NOMO-1 (cell line): ENCODE measurements around the gene SNRPD2.
A peak's percentile ranks its signal among the peaks of the same experiment; 100 is the strongest.

Source experiments
- DNase-seq, 2 experiments: peaks; one replicate each; lab custom pipeline; 2025; ENCODE audit not compliant: unreplicated experiment in 2 of 2; lab: John Stamatoyannopoulos, UW

Gene SNRPD2

GRCh38 chr19:45660636-45661035 is 31.1 kb downstream of the SNRPD2 start:
- no peak for DNase-seq

- DNase-seq, result no peak
These were observed 32.5 kb downstream of the SNRPD2 start for GRCh38 chr19:45659096-45659729.

- DNase-seq, result no peak
These were observed 34.1 kb downstream of the SNRPD2 start for GRCh38 chr19:45657520-45658167.

- no peak for DNase-seq
These were observed 36.7 kb downstream of the SNRPD2 start for GRCh38 chr19:45655073-45655472.

GRCh38 chr19:45653634-45654033 is 38.1 kb downstream of the SNRPD2 start:
- no peak for DNase-seq

- no peak for DNase-seq
These were observed 41.0 kb downstream of the SNRPD2 start for GRCh38 chr19:45650722-45651121.

- DNase-seq, result no peak
These were observed 45.4 kb downstream of the SNRPD2 start for GRCh38 chr19:45646345-45646698.

- peak in 1 of 2 experiments; percentile 43 for DNase-seq
These were observed 46.0 kb downstream of the SNRPD2 start for GRCh38 chr19:45645631-45646344.

- DNase-seq, result no peak
These were observed 46.6 kb downstream of the SNRPD2 start for GRCh38 chr19:45645068-45645630.

GRCh38 chr19:45643927-45644771 is 47.6 kb downstream of the SNRPD2 start:
- DNase-seq, result no peak

GRCh38 chr19:45643024-45643926 is 48.5 kb downstream of the SNRPD2 start:
- peak; percentile 72 to 82 for DNase-seq

GRCh38 chr19:45641274-45642105 is 50.3 kb downstream of the SNRPD2 start:
- DNase-seq, result peak; percentile 84 to 87

- DNase-seq, result no peak
These were observed 50.9 kb downstream of the SNRPD2 start for GRCh38 chr19:45640849-45641273.

- DNase-seq, result peak in 1 of 2 experiments; percentile 48
These were observed 52.6 kb downstream of the SNRPD2 start, which contains the start of gene EML2 for GRCh38 chr19:45638930-45639729. Gene EML2 (minus strand): TSS chr19:45639397. CDS start chr19:45639376, 21 bp downstream.

- no peak for DNase-seq
These were observed 53.7 kb downstream of the SNRPD2 start for GRCh38 chr19:45637890-45638667.
